Measurements from ENCODE around the gene AFAP1. TPM values are rescaled to one million over a fixed set of nuclear protein-coding genes. Genes with fewer than 3 reads are reported as not detected.

The AFAP1 gene
- total RNA-seq, 1 donor from 2014 or later, result 6.7 TPM

GRCh38 chr4:7831330-7831729, 108.3 kb downstream of the AFAP1 start:
- Mint-ChIP-seq H3K9me3 (no peaks in the 10 kb centered on the region), H3K27ac (no peak overlapping the region), H3K4me1 (peaks cover 20% of the 10 kb centered on the region)

GRCh38 chr4:7830747-7831146, 108.9 kb downstream of the AFAP1 start:
- Histone ChIP-seq H3K36me3 (no peaks in the 10 kb centered on the region), H2AFZ (replicated peaks) (no peak overlapping the region), H3K9ac (no peak overlapping the region), H3K4me3 (no peak overlapping the region), H3K4me2 (no peak overlapping the region), H3F3A (ENCODE audit: low read depth) (peaks cover 12% of the 10 kb centered on the region), H3K27me3 (no peaks in the 10 kb centered on the region), H3K79me2 (ENCODE audit: low read depth) (no peaks in the 10 kb centered on the region), H3K27ac (no peak overlapping the region), H3K9me3 (ENCODE audit: low read depth) (no peaks in the 10 kb centered on the region), H3K4me1 (peaks cover 16% of the 10 kb centered on the region), H4K20me1 (ENCODE audit: low read depth) (no peaks in the 10 kb centered on the region)
- TF ChIP-seq CTCF (IDR thresholded peaks at IDR 0.05) (no peak), EZH2 (IDR thresholded peaks at IDR 0.05) (no peak), EZH2phosphoT487 (IDR thresholded peaks at IDR 0.05) (no peak)
- Mint-ChIP-seq H3K4me1 (peaks cover 20% of the 10 kb centered on the region), H3K27ac (no peak overlapping the region), H3K27me3 (ENCODE audit: insufficient read depth, low read depth) (no peaks in the 10 kb centered on the region), H3K36me3 (peaks cover 32% of the 10 kb centered on the region), H3K9me3 (no peaks in the 10 kb centered on the region), H3K4me3 (no peak overlapping the region)
- no peak for DNase-seq (ENCODE audit: low spot score)

More at GRCh38 chr4:7831330-7831729, 108.3 kb downstream of the AFAP1 start:
- H3K36me3 Mint-ChIP-seq, result peaks cover 30% of the 10 kb centered on the region
- H3K9me3 ChIP-seq (ENCODE audit: low read depth), result no peaks in the 10 kb centered on the region
- peaks cover 10% of the 10 kb centered on the region for H3K4me1 ChIP-seq
- no peak for TF ChIP-seq CTCF (IDR thresholded peaks at IDR 0.05)
- TF ChIP-seq EZH2 (IDR thresholded peaks at IDR 0.05), result no peak
- no peak for TF ChIP-seq EZH2phosphoT487 (IDR thresholded peaks at IDR 0.05)
- H3K27ac ChIP-seq, result no peak overlapping the region
- no peaks in the 10 kb centered on the region for H4K20me1 ChIP-seq (ENCODE audit: low read depth)
- H3K4me3 ChIP-seq, result no peak overlapping the region
- H3K79me2 ChIP-seq (ENCODE audit: low read depth), result no peaks in the 10 kb centered on the region
- no peaks in the 10 kb centered on the region for H3K36me3 ChIP-seq
- no peaks in the 10 kb centered on the region for H3K27me3 ChIP-seq
- no peak for DNase-seq (ENCODE audit: low spot score)
- H3F3A ChIP-seq (ENCODE audit: low read depth), result peaks cover 10% of the 10 kb centered on the region
- no peak overlapping the region for H3K9ac ChIP-seq
- H3K4me2 ChIP-seq, result no peak overlapping the region
- H3K4me3 Mint-ChIP-seq, result no peak overlapping the region
- no peak overlapping the region for H2AFZ ChIP-seq (replicated peaks)
- H3K27me3 Mint-ChIP-seq (ENCODE audit: insufficient read depth, low read depth), result no peaks in the 10 kb centered on the region

GRCh38 chr4:7829652-7830580, 109.7 kb downstream of the AFAP1 start:
- Mint-ChIP-seq H3K27me3 (ENCODE audit: insufficient read depth, low read depth) (no peaks in the 10 kb centered on the region), H3K27ac (no peak overlapping the region), H3K9me3 (no peaks in the 10 kb centered on the region), H3K4me3 (no peak overlapping the region), H3K36me3 (peaks cover 34% of the 10 kb centered on the region), H3K4me1 (peaks cover 20% of the 10 kb centered on the region)
- Histone ChIP-seq H2AFZ (replicated peaks) (no peak overlapping the region), H4K20me1 (ENCODE audit: low read depth) (no peaks in the 10 kb centered on the region), H3K4me1 (peaks cover 16% of the 10 kb centered on the region), H3K36me3 (no peaks in the 10 kb centered on the region), H3K4me2 (no peak overlapping the region), H3K27ac (no peak overlapping the region), H3K4me3 (no peak overlapping the region), H3K9ac (no peak overlapping the region), H3K79me2 (ENCODE audit: low read depth) (no peaks in the 10 kb centered on the region), H3F3A (ENCODE audit: low read depth) (peaks cover 12% of the 10 kb centered on the region), H3K27me3 (no peaks in the 10 kb centered on the region), H3K9me3 (ENCODE audit: low read depth) (no peaks in the 10 kb centered on the region)
- no peak for DNase-seq (ENCODE audit: low spot score)
- TF ChIP-seq EZH2phosphoT487 (IDR thresholded peaks at IDR 0.05), result no peak
- TF ChIP-seq EZH2 (IDR thresholded peaks at IDR 0.05), result no peak
- no peak for TF ChIP-seq CTCF (IDR thresholded peaks at IDR 0.05)

Measured in neural progenitor cell (in vitro differentiated cells).